HFFc6 (cell line): ENCODE data around the gene INHA. TPM values are rescaled to one million over a fixed set of nuclear protein-coding genes. Genes with fewer than 3 reads are reported as not detected.

Source experiments
- DNase-seq: peaks from one replicate; pipeline ENCODE4 v3.0.0-alpha.2; 2018
- H3K27ac Mint-ChIP-seq: 2 replicates; pipeline ENCODE4 v1.8.0; 2020; ENCODE audit warnings: mild to moderate bottlenecking, mixed read lengths
- H3K27me3 Mint-ChIP-seq: 2 replicates; pipeline ENCODE4 v1.8.0; 2021; ENCODE audit warnings: mild to moderate bottlenecking, moderate library complexity, mixed read lengths; ENCODE audit not compliant: insufficient read depth
- H3K36me3 Mint-ChIP-seq: 2 replicates; pipeline ENCODE4 v1.8.0; 2021; ENCODE audit warnings: low read depth, mixed read lengths
- H3K4me1 Mint-ChIP-seq: 2 replicates; pipeline ENCODE4 v1.8.0; 2020; ENCODE audit warnings: low read depth, mixed read lengths
- H3K4me3 Mint-ChIP-seq: 2 replicates; pipeline ENCODE4 v1.8.0; 2020; ENCODE audit warnings: mild to moderate bottlenecking, moderate library complexity, mixed read lengths
- H3K9me3 Mint-ChIP-seq: 2 replicates; pipeline ENCODE4 v1.8.0; 2020; ENCODE audit warnings: mild to moderate bottlenecking, mixed read lengths
- total RNA-seq, 6 experiments: library from RNA; stranded (reverse); fragmentation: NEBNext Ultra II Directional; extraction: Animal tissue kit (Norgen Biotek cat#: 25700); gene quantifications; 2 replicates in 1 of 6; 3 replicates in 5 of 6; pipeline ENCODE4 v1.2.3, GENCODE V29; 2021
- TF ChIP-seq, protein P1 (sequence below): fragments of 200-600 bp; sonication (generic); IDR thresholded peaks from 2 replicates; pipeline ENCODE4 v1.5.0; 2021; ENCODE audit warnings: antibody characterized with exemption, mild to moderate bottlenecking

The INHA gene
- total RNA-seq, 6 experiments from 2014 or later = 0.14 to 0.45 (median 0.25) TPM; not detected in 1

DNA sequence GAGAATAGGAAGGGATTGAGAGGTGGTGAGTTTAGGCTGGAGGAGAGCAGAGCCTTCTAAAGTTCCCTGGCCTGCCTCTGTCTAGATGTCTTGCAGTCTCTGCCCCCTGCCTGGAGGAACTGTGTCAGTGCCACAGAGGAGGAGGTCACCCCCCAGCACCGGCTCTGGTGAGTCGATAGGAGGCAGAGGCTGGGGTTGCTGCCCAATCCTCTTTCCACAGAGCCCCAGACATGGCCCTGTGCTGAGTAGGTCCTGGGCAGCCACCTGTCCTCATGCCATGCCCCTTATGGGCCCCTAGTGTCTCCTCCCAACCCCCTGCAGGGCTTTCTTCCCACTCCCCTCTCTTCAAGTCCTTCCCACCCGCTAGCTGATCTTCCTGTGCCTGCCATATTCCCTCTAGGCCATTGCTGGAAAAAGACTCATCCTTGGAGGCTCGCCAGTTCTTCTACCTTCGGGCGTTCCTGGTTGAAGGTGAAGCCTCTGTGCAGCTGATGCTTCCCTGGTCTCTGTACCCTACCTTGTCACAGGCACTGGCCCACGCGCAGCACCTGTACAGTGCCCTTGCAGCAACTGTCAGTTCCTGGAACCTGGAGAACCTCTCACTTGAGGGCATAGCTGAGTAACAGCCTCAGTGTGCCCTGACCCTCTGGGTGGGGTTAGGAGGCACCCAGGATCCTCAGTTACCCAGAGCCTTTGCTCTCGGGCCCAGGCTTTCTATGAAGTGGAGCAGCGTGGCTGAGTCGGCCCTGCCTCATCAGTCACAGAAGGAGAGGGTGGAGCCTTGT, 42.2 kb downstream of the INHA start:
- no peaks in the 10 kb centered on the region for H3K4me1 Mint-ChIP-seq
- H3K36me3 Mint-ChIP-seq = peaks cover 27% of the 10 kb centered on the region
- no peak for DNase-seq

DNA sequence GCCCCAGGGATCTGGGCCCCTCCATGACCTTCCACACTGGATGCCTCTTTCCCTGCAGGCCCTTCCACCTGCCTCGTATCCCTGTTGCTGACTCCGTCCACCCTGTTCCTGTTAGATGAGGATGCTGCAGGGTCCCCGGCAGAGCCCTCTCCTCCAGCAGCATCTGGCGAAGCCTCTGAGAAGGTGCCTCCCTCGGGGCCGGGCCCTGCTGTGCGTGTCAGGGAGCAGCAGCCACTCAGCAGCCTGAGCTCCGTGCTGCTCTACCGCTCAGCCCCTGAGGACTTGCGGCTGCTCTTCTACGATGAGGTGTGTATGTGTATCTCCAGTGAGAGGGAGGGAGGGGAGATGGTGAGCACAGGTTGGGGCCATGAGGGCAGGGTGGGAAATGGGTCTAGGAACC, 42.9 kb downstream of the INHA start:
- Mint-ChIP-seq H3K4me3 (no peak overlapping the region), H3K27ac (no peak overlapping the region), H3K4me1 (no peaks in the 10 kb centered on the region), H3K27me3 (no peaks in the 10 kb centered on the region), H3K9me3 (no peaks in the 10 kb centered on the region), H3K36me3 (peaks cover 27% of the 10 kb centered on the region)
- no peak for DNase-seq
- TF ChIP-seq, protein P1, sequence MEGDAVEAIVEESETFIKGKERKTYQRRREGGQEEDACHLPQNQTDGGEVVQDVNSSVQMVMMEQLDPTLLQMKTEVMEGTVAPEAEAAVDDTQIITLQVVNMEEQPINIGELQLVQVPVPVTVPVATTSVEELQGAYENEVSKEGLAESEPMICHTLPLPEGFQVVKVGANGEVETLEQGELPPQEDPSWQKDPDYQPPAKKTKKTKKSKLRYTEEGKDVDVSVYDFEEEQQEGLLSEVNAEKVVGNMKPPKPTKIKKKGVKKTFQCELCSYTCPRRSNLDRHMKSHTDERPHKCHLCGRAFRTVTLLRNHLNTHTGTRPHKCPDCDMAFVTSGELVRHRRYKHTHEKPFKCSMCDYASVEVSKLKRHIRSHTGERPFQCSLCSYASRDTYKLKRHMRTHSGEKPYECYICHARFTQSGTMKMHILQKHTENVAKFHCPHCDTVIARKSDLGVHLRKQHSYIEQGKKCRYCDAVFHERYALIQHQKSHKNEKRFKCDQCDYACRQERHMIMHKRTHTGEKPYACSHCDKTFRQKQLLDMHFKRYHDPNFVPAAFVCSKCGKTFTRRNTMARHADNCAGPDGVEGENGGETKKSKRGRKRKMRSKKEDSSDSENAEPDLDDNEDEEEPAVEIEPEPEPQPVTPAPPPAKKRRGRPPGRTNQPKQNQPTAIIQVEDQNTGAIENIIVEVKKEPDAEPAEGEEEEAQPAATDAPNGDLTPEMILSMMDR = no peak

More for the DNA sequence above, 42.2 kb downstream of the INHA start:
- H3K4me3 Mint-ChIP-seq = no peak overlapping the region
- H3K27me3 Mint-ChIP-seq = no peaks in the 10 kb centered on the region
- H3K9me3 Mint-ChIP-seq = no peaks in the 10 kb centered on the region
- TF ChIP-seq, protein P1 = no peak
- no peak overlapping the region for H3K27ac Mint-ChIP-seq

DNA sequence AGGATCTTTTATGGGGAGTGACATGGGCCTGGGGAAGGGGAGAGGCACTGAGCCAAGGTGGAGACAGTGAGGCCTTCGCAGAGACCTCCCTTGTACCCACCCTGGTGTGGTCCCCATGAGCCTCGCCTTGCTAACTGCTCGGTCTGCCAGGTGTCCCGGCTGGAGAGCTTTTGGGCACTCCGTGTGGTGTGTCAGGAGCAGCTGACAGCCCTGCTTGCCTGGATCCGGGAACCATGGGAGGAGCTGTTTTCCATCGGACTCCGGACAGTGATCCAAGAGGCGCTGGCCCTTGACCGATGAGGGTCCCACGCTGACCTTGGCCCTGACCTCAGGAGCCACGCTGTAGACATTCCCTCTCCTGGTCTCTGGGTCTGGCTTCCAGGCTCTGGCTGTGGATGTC, 43.8 kb downstream of the INHA start:
- DNase-seq = no peak

DNA sequence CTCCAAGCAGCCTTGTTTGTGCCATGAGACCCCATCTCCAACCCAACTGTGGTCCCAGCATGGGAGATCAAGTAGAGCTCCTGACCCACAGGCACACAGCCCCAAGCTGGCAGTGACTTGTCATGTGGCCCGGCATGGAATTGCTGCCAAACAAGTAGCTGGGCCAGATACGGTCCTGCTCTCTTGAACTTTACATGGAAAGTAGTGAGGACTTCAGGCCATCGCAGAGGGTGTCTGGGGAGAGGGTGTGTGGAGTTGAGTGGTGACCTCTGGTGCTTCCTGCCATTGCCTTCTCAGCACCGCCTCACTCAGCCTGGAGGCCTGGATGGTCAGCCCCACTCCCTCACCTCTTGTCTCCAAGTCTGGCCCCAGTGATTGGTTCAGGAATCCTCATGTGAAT, 44.4 kb downstream of the INHA start:
- no peaks in the 10 kb centered on the region for H3K27me3 Mint-ChIP-seq
- no peaks in the 10 kb centered on the region for H3K9me3 Mint-ChIP-seq
- H3K27ac Mint-ChIP-seq = no peak overlapping the region
- TF ChIP-seq, protein P1 = no peak
- no peak overlapping the region for H3K4me3 Mint-ChIP-seq
- no peaks in the 10 kb centered on the region for H3K4me1 Mint-ChIP-seq
- H3K36me3 Mint-ChIP-seq = peaks cover 19% of the 10 kb centered on the region
- DNase-seq = no peak

More for the DNA sequence above, 43.8 kb downstream of the INHA start:
- Mint-ChIP-seq H3K27me3 (no peaks in the 10 kb centered on the region), H3K27ac (no peak overlapping the region), H3K4me3 (no peak overlapping the region), H3K9me3 (no peaks in the 10 kb centered on the region), H3K36me3 (peaks cover 23% of the 10 kb centered on the region), H3K4me1 (no peaks in the 10 kb centered on the region)
- TF ChIP-seq, protein P1 = no peak

DNA sequence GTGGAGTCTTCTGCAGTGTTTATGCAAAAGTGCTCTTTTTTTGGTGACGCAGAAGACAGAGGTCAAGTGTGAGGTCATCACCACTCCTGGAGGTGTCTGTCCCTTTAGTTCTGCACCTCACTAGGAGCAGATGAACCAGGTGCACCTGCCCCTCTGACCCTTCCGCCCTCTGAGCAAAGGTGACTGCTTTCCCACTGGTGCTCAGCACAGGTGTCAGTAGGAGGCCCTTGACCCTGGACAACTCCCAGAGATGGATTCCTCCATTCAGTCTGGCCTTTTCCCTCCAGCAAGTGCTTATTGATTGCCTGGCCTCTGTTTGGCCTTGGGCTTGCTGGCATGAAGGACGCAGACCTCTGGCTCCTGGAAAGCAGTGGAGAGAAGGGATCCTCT, 46.6 kb downstream of the INHA start:
- Mint-ChIP-seq H3K4me1 (no peaks in the 10 kb centered on the region), H3K4me3 (no peak overlapping the region), H3K9me3 (no peaks in the 10 kb centered on the region), H3K27ac (no peak overlapping the region), H3K27me3 (peaks cover 5% of the 10 kb centered on the region), H3K36me3 (peaks cover 19% of the 10 kb centered on the region)
- no peak for DNase-seq
- TF ChIP-seq, protein P1 = no peak
